IMR-90 (cell line): ENCODE data around the gene INO80E. TPM values are rescaled to one million over a fixed set of nuclear protein-coding genes. Genes with fewer than 3 reads are reported as not detected.

Experiments used
- ATAC-seq: fragments of 200-7000 bp; cut with Tn5 transposase; 2 replicates; pipeline ENCODE4 v1.9.1; 2020; ENCODE audit warnings: low read depth, mild to moderate bottlenecking, moderate library complexity
- BruUV-seq: library from RNA; stranded (reverse); fragments of 400-500 nt; replicated peaks from 2 replicates; lab custom pipeline; 2021; lab: Mats Ljungman, UMichigan
- CTCF ChIA-PET: fragments of 300-600 bp; formaldehyde crosslinking; extraction: SDS; loops from one replicate; lab custom pipeline; 2021; ENCODE audit warnings: antibody characterized with exemption; lab: Yijun Ruan, JAX
- POLR2A ChIA-PET: fragments of 300-600 bp; sonication (Branson Sonifier 250); formaldehyde crosslinking; loops from one replicate; lab custom pipeline; 2022; ENCODE audit warnings: antibody characterized with exemption; ENCODE audit not compliant: unreplicated experiment; lab: Charles Lee
- DNase-seq: peaks from one replicate; pipeline ENCODE4 v3.0.0; 2013
- H2AFZ ChIP-seq: replicated peaks from 2 replicates; pipeline ENCODE3; 2013; ENCODE audit warnings: low read length, mild to moderate bottlenecking; ENCODE audit not compliant: poor library complexity
- H2AK5ac ChIP-seq: 2 replicates; pipeline ENCODE4 v1.6.1; 2013; ENCODE audit warnings: low read depth, low read length, inconsistent platforms
- H2AK9ac ChIP-seq: replicated peaks from 2 replicates; pipeline ENCODE3; 2013; ENCODE audit warnings: mild to moderate bottlenecking, low read depth, low read length, moderate library complexity; ENCODE audit not compliant: poor library complexity
- H2BK120ac ChIP-seq: 2 replicates; pipeline ENCODE4 v1.6.1; 2013; ENCODE audit warnings: low read depth, low read length, inconsistent platforms
- H2BK15ac ChIP-seq: 3 replicates; pipeline ENCODE4 v1.6.1; 2013; ENCODE audit warnings: low read depth, low read length, inconsistent platforms
- H2BK20ac ChIP-seq: 2 replicates; pipeline ENCODE4 v1.6.1; 2013; ENCODE audit warnings: low read depth, mild to moderate bottlenecking, inconsistent platforms, low read length, moderate library complexity
- H2BK5ac ChIP-seq: 2 replicates; pipeline ENCODE4 v1.6.1; 2013; ENCODE audit warnings: mild to moderate bottlenecking, low read depth, low read length, inconsistent platforms; ENCODE audit not compliant: poor library complexity, severe bottlenecking
- H3K14ac ChIP-seq: replicated peaks from 2 replicates; pipeline ENCODE4 v1.6.1; 2013; ENCODE audit warnings: low read depth, low read length, inconsistent platforms
- H3K18ac ChIP-seq: 2 replicates; pipeline ENCODE4 v1.6.1; 2013; ENCODE audit warnings: low read depth, low read length, control low read depth
- H3K23ac ChIP-seq: 2 replicates; pipeline ENCODE4 v1.6.1; 2013; ENCODE audit warnings: low read depth, low read length, inconsistent platforms
- H3K27ac ChIP-seq: 2 replicates; pipeline ENCODE4 v1.5.1; 2013; ENCODE audit warnings: mild to moderate bottlenecking, control low read depth, low read length; ENCODE audit not compliant: insufficient read depth
- H3K27me3 ChIP-seq: 2 replicates; pipeline ENCODE4 v1.6.1; 2013; ENCODE audit warnings: low read length; ENCODE audit not compliant: control insufficient read depth, insufficient read depth
- H3K36me3 ChIP-seq: 2 replicates; pipeline ENCODE4 v1.6.1; 2013; ENCODE audit warnings: low read length, mixed read lengths; ENCODE audit not compliant: control insufficient read depth, insufficient read depth
- H3K4ac ChIP-seq: 2 replicates; pipeline ENCODE4 v1.6.1; 2013; ENCODE audit warnings: low read depth, low read length, inconsistent platforms
- H3K4me1 ChIP-seq: 2 replicates; pipeline ENCODE4 v1.6.1; 2013; ENCODE audit warnings: low read length, mixed read lengths; ENCODE audit not compliant: control insufficient read depth, insufficient read depth
- H3K4me2 ChIP-seq: 2 replicates; pipeline ENCODE4 v1.6.1; 2013; ENCODE audit warnings: low read depth, mild to moderate bottlenecking, control low read depth, low read length, moderate library complexity
- H3K4me3 ChIP-seq: 2 replicates; pipeline ENCODE4 v1.5.1; 2013; ENCODE audit warnings: low read depth, mild to moderate bottlenecking, control low read depth, low read length, moderate library complexity; ENCODE audit not compliant: insufficient read depth
- H3K56ac ChIP-seq: 2 replicates; pipeline ENCODE4 v1.6.1; 2013; ENCODE audit warnings: low read length, inconsistent platforms; ENCODE audit not compliant: insufficient read depth; ENCODE audit errors: extremely low read depth
- H3K79me1 ChIP-seq, 2 experiments: 2 replicates each; pipeline ENCODE4 v1.6.1; 2013; ENCODE audit warnings: low read length in 2 of 2, inconsistent platforms in 1 of 2, low read depth in 1 of 2
- H3K9ac ChIP-seq: 2 replicates; pipeline ENCODE4 v1.6.1; 2013; ENCODE audit warnings: low read depth, low read length, control low read depth
- H3K9me1 ChIP-seq: 2 replicates; pipeline ENCODE4 v1.6.1; 2013; ENCODE audit warnings: low read length, inconsistent platforms; ENCODE audit not compliant: insufficient read depth
- H3K9me3 ChIP-seq: 2 replicates; pipeline ENCODE4 v1.6.1; 2013; ENCODE audit warnings: low read length; ENCODE audit not compliant: control insufficient read depth, insufficient read depth
- H4K20me1 ChIP-seq: 2 replicates; pipeline ENCODE4 v1.6.1; 2013; ENCODE audit warnings: low read length, inconsistent platforms; ENCODE audit not compliant: insufficient read depth
- H4K5ac ChIP-seq: 2 replicates; pipeline ENCODE4 v1.6.1; 2013; ENCODE audit warnings: mild to moderate bottlenecking, low read depth, low read length, control low read depth
- H4K8ac ChIP-seq, 2 experiments: 2 replicates each; pipeline ENCODE4 v1.6.1; 2013; ENCODE audit warnings: low read depth in 2 of 2, low read length in 2 of 2, control low read depth in 1 of 2, inconsistent platforms in 1 of 2
- H4K91ac ChIP-seq: 2 replicates; pipeline ENCODE4 v1.6.1; 2013; ENCODE audit warnings: low read depth, low read length, inconsistent platforms; ENCODE audit not compliant: insufficient read depth
- BHLHE40 ChIP-seq: fragments of 150-350 bp; IDR thresholded peaks from 2 replicates; pipeline ENCODE4 v1.6.1; 2016; ENCODE audit warnings: mild to moderate bottlenecking, low read depth, low read length
- CEBPB ChIP-seq: IDR thresholded peaks from 2 replicates; pipeline ENCODE4 v1.6.1; 2012; ENCODE audit warnings: low read depth, low read length, improper control_type of control experiment
- CHD1 ChIP-seq: IDR thresholded peaks from 2 replicates; pipeline ENCODE4 v1.6.1; 2012; ENCODE audit warnings: low read depth, low read length, improper control_type of control experiment
- CTCF ChIP-seq: conservative IDR thresholded peaks from 2 replicates; pipeline ENCODE4 v1.5.1; 2012; ENCODE audit warnings: mild to moderate bottlenecking, low read depth, low read length, improper control_type of control experiment
- FOS ChIP-seq: fragments of 150-350 bp; IDR thresholded peaks from 2 replicates; pipeline ENCODE4 v1.6.1; 2016; ENCODE audit warnings: low read depth, low read length
- MAFK ChIP-seq: IDR thresholded peaks from 2 replicates; pipeline ENCODE4 v1.6.1; 2012; ENCODE audit warnings: low read depth, low read length, improper control_type of control experiment
- MAZ ChIP-seq: IDR thresholded peaks from 2 replicates; pipeline ENCODE4 v1.6.1; 2012; ENCODE audit warnings: low read depth, mild to moderate bottlenecking, low read length, improper control_type of control experiment, moderate library complexity, borderline replicate concordance
- MXI1 ChIP-seq: IDR thresholded peaks from 2 replicates; pipeline ENCODE4 v1.6.1; 2012; ENCODE audit warnings: low read depth, mild to moderate bottlenecking, low read length, moderate library complexity, borderline replicate concordance
- POLR2A ChIP-seq: IDR thresholded peaks from 2 replicates; pipeline ENCODE4 v1.6.1; 2012; ENCODE audit warnings: mild to moderate bottlenecking, low read depth, low read length
- RAD21 ChIP-seq: IDR thresholded peaks from 2 replicates; pipeline ENCODE4 v1.6.1; 2012; ENCODE audit warnings: low read length, improper control_type of control experiment
- RCOR1 ChIP-seq: IDR thresholded peaks from 2 replicates; pipeline ENCODE4 v1.6.1; 2012; ENCODE audit warnings: mild to moderate bottlenecking, low read length, improper control_type of control experiment; ENCODE audit not compliant: insufficient replicate concordance
- RFX5 ChIP-seq: IDR thresholded peaks from 2 replicates; pipeline ENCODE4 v1.8.0; 2012; ENCODE audit warnings: low read depth, mild to moderate bottlenecking, low read length, moderate library complexity
- SMC3 ChIP-seq: fragments of 150-350 bp; IDR thresholded peaks from 2 replicates; pipeline ENCODE4 v1.6.1; 2016; ENCODE audit warnings: low read depth, mild to moderate bottlenecking, antibody characterized with exemption, low read length, moderate library complexity
- USF2 ChIP-seq: fragments of 150-350 bp; IDR thresholded peaks from 2 replicates; pipeline ENCODE4 v1.6.1; 2017; ENCODE audit warnings: mild to moderate bottlenecking, antibody characterized with exemption, low read length, low read depth
- whole genome bisulfite sequencing, 2 experiments: methylation state at CpG; one replicate each; pipeline versions ENCODE4 v1.1.5 to v1.1.7; 2013; ENCODE audit warnings: missing lambda C conversion rate in 2 of 2; ENCODE audit not compliant: insufficient read length in 1 of 2; ENCODE audit errors: extremely low coverage in 2 of 2; 5-methylcytosine and 5-hydroxymethylcytosine counted together
- dilution Hi-C: fragments of 300-500 bp; cut with HindIII; formaldehyde crosslinking; loops from one replicate; pipeline ENCODE4 v1.14.3; 2018; ENCODE audit warnings: low sequenced_read_pairs; ENCODE audit not compliant: unreplicated experiment
- in situ Hi-C: fragments of 300-500 bp; cut with MboI; formaldehyde crosslinking; loops from 3 replicates; pipeline ENCODE4 v1.14.3; 2019; ENCODE audit warnings: low sequenced_read_pairs, inconsistent platforms, mixed read lengths
- intact Hi-C: fragments of 100-400 bp; cut with micrococcal nuclease; formaldehyde crosslinking; loops from 2 replicates; pipeline ENCODE4 v1.10.0; 2022
- polyA plus RNA-seq, 3 experiments: library from polyadenylated mRNA; depleted of rRNA; stranded (reverse); fragments of >200 nt; gene quantifications; 2 replicates each; pipeline ENCODE4 v1.2.3, GENCODE V29; 2012; ENCODE audit warnings: low replicate concordance in 1 of 3
- total RNA-seq: library from RNA; depleted of rRNA; stranded (reverse); fragments of >200 nt; gene quantifications from 2 replicates; pipeline ENCODE4 v1.2.3, GENCODE V29; 2012

INO80E gene
- total and polyA plus RNA-seq, 2 of the 4 experiments (the other 2 are of a cell fraction) = 40.9 to 42.1 TPM

DNA sequence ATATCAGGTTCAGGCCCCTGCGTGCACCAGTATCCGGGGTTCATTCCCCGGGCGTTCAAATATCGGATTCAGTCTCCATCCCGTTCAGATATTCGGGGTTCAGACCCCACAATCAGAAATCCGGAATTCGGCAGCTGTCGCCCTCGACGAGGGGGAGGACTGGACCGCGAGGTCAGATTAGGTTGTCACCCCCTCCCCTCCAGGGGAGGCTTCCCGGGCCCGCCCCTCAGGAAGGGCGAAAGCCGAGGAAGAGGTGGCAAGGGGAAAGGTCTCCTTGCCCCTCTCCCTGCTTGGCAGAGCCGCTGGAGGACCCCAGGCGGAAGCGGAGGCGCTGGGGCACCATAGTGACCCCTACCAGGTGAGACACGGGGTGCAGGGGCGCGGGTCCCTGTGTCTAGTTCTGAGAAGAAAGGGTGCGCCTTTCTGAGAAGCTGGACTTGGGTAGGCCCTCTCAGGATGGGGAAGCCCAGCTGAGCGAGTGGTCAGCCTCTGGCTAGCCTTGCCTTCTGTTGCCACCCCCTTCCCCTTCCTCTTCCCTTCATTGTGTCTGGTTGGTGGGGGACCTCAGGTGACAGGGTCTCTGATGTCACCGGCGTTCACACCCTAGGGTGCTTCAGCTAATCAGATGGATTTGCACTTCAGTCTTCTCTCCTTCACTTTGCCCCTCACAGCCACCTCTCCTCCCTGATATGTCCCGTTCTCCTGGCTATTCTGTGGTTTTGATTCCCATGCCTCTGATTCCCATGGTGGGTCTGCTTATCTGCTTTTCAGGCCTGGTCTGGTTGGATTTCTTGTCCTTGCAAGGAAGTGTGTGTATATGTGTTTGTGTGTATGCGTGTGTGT lies 21.5 kb upstream of the INO80E start:
- Histone ChIP-seq H4K5ac (no peak overlapping the region), H3K27me3 (no peaks in the 10 kb centered on the region), H3K9ac (peak overlapping the region; percentile 94), H2BK120ac (no peak overlapping the region), H2BK20ac (no peak overlapping the region), H4K20me1 (peaks cover 44% of the 10 kb centered on the region), H2AK5ac (peak overlapping the region; percentile 57), H4K91ac (peak overlapping the region; percentile 17; the same call in 1 of the 2 replicates), H4K8ac (peak overlapping the region; percentile 68 to 98; a peak in 3 of 4 replicates), H3K18ac (no peak overlapping the region), H3K9me1 (peaks cover 28% of the 10 kb centered on the region), H3K4ac (peak overlapping the region; percentile 97), H2BK5ac (peak overlapping the region; percentile 79), H3K4me1 (peaks cover 13% of the 10 kb centered on the region; the same call in 1 of the 2 replicates), H3K4me2 (peak overlapping the region; percentile 91), H3K79me1 (peaks cover 6 to 58% of the 10 kb centered on the region in 2 experiments), H3K9me3 (no peaks in the 10 kb centered on the region), H3K23ac (peak overlapping the region; percentile 99), H2BK15ac (no peak overlapping the region), H3K36me3 (peaks cover 26% of the 10 kb centered on the region), H3K56ac (peak overlapping the region; percentile 81), H3K14ac (peak overlapping the region; percentile 99), H2AK9ac (peak overlapping the region; percentile 99), H3K4me3 (peak overlapping the region; percentile 69), H3K27ac (peak overlapping the region; percentile 92), H2AFZ (peak overlapping the region; percentile 97)
- dilution Hi-C loops = no loop called here
- CTCF ChIA-PET = interaction anchor here (0.6 to 1.3 kb wide), 2 partner anchors 13 to 190 kb away, joined by 3 read pairs; partner anchors contain the start of gene TMEM219
- ATAC-seq (no peak), DNase-seq (peak; percentile 12)
- in situ Hi-C loops = no loop called here
- POLR2A ChIA-PET = no interaction called here
- BruUV-seq = no TSS peak
- intact Hi-C loops = loop anchor here (5.0 kb wide), 1 partner anchor 47 kb away; the partner anchor contains the start of gene KCTD13
- WGBS, 2 experiments = 0% methylated on average over 5 of the region's 31 CpGs; no CpG with 5 or more reads in 1 of the 2 experiments
- TF ChIP-seq BHLHE40 = no peak
- no peak for TF ChIP-seq CHD1
- TF ChIP-seq POLR2A = no peak
- TF ChIP-seq CTCF = no peak
- no peak for TF ChIP-seq RCOR1
- no peak for TF ChIP-seq FOS
- no peak for TF ChIP-seq MAFK
- no peak for TF ChIP-seq MAZ
- no peak for TF ChIP-seq USF2
- TF ChIP-seq CEBPB = no peak
- no peak for TF ChIP-seq RFX5
- TF ChIP-seq MXI1 = no peak
- TF ChIP-seq SMC3 = no peak
- TF ChIP-seq RAD21 = no peak
